ENCODE results near the gene COX6B2. TPM values are rescaled to one million over a fixed set of nuclear protein-coding genes. Genes with fewer than 3 reads are reported as not detected.

The COX6B2 gene
- total RNA-seq, 1 donor from 2014 or later, result 0.29 TPM

DNA sequence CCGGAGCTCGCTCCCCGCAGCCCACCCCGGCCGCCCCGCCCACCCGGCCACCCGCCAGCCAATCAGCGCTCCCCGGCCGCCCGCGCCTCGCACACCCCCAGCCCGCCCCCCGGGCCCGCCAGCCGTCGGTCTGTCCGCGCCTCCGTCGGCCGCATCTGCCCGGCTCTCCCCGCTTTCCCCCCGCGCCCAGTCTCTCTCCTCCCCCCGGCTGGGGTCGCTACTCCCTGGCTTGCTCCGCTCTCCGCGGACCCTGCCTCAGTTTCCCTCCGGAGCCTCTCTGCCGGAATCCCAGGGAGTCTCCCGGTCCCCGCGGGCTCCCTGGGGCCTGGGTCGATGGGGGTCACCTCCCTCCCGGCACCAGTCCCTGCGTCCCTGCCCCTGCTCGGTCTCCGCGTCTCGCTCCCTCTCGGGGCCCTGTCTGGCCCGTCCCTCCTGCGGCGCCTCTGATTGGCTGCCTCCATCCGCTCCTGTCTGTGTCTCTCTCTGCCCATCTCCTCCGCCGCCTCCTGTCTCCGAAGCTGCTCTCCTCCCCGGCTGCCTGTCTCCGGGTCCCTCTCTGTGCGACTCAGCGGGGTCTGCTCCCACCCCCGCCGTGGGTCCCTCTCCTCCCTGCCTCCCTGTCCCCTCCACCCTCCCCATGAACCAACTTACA lies 15.3 kb upstream of the COX6B2 start:
- H3K27me3 ChIP-seq (ENCODE audit: control insufficient read depth, insufficient read depth, low read length), result no peaks in the 10 kb centered on the region
- H3K4me3 ChIP-seq (ENCODE audit: low read depth, low read length), result peak overlapping the region; percentile 67
- no peaks in the 10 kb centered on the region for H3K36me3 ChIP-seq (ENCODE audit: control insufficient read depth, insufficient read depth, low read length)
- no peak for DNase-seq (ENCODE audit: low read depth)
- TF ChIP-seq, protein P1, sequence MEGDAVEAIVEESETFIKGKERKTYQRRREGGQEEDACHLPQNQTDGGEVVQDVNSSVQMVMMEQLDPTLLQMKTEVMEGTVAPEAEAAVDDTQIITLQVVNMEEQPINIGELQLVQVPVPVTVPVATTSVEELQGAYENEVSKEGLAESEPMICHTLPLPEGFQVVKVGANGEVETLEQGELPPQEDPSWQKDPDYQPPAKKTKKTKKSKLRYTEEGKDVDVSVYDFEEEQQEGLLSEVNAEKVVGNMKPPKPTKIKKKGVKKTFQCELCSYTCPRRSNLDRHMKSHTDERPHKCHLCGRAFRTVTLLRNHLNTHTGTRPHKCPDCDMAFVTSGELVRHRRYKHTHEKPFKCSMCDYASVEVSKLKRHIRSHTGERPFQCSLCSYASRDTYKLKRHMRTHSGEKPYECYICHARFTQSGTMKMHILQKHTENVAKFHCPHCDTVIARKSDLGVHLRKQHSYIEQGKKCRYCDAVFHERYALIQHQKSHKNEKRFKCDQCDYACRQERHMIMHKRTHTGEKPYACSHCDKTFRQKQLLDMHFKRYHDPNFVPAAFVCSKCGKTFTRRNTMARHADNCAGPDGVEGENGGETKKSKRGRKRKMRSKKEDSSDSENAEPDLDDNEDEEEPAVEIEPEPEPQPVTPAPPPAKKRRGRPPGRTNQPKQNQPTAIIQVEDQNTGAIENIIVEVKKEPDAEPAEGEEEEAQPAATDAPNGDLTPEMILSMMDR (IDR thresholded peaks at IDR 0.05; ENCODE audit: insufficient read depth, low read length, poor library complexity, severe bottlenecking), result no peak

DNA sequence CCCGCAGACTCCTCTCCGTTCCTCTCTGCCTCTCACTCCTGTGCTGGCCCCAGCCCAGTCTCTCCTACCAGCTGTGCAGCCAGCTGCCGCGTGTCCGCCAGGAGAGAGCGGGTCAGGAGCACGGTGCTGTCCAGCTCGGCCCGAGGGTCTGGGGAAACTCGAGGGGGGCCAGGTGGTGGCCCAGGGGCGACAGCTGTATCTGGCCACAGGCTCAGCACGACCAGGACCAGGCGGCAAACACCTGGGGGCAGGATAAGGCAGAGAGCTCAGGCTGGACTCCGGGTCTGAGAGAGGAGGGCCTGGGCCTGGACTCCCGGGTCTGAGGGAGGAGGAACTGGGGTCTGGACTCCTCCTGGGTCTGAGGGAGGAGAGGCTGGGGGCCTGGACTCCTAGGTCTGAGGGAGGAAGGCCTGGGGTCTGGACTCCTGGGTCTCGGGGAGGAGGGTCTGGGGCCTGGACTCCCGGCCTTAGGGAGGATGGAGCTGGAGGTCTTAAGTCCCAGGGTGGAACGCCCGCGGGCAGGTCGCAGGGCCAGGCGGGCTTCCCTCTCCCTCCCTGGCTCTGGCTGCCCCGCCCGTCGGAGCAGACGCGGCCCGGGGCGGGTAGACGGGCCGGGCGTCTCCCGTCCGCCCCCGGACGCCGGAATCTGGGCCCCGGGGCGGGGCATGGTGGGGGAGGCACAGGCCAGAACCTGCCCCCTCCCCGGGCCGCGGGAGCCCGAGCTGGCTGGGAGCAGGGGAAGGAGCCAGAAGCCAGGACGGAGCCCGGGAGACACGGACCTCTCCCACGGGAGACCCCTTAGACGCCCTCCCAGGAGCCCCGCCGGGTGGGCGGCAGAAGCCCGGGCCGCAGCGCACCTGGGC lies 14.4 kb upstream of the COX6B2 start:
- Histone ChIP-seq H3K36me3 (ENCODE audit: control insufficient read depth, insufficient read depth, low read length) (no peaks in the 10 kb centered on the region), H3K4me3 (ENCODE audit: low read depth, low read length) (peak overlapping the region; percentile 67), H3K27me3 (ENCODE audit: control insufficient read depth, insufficient read depth, low read length) (no peaks in the 10 kb centered on the region)
- no peak for DNase-seq (ENCODE audit: low read depth)
- TF ChIP-seq, protein P1 (IDR thresholded peaks at IDR 0.05; ENCODE audit: insufficient read depth, low read length, poor library complexity, severe bottlenecking), result no peak

DNA sequence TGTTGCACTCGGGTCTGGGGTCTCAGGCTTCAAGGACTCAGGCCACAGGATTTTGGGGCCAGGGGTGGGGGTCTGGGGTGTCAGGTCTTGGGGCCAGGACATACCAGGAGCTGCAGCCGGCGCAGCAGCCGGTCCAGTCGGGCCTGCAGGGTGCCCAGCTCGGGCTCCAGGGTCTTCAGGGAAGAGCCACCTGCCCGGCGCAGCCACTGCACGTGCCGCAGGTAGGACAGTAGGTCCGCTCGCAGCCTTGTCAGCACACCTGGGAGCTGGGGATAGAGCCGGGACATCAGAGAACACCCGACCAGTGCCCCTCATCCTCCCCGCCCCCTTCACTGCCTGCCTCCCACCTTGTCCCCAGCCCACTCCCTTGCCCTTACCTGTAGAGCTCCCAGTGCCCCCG lies 13.6 kb upstream of the COX6B2 start:
- no peak for DNase-seq (ENCODE audit: low read depth)
- TF ChIP-seq, protein P1 (IDR thresholded peaks at IDR 0.05; ENCODE audit: insufficient read depth, low read length, poor library complexity, severe bottlenecking), result no peak
- Histone ChIP-seq H3K36me3 (ENCODE audit: control insufficient read depth, insufficient read depth, low read length) (no peaks in the 10 kb centered on the region), H3K4me3 (ENCODE audit: low read depth, low read length) (peak overlapping the region; percentile 67), H3K27me3 (ENCODE audit: control insufficient read depth, insufficient read depth, low read length) (no peaks in the 10 kb centered on the region)

DNA sequence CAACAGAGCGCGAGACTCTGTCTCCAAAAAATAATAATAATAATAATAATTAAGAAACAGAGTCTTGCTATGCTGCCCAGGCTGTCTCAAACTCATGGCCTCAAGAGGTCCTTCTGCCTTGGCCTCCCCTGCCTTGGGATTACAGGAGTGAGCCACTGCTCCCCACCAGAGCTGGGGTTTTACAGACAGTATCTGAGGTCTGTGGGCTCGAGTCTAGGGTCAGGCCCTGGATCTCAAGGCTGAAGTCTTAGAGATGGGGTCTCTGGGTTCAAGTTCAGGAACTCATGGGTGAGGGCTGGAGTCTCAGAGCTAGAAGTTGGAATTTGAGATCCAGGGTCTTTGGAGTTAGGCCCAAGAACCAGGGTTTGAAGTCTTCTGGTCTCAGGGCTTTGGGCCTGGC lies 12.3 kb upstream of the COX6B2 start:
- no peak for DNase-seq (ENCODE audit: low read depth)
- TF ChIP-seq, protein P1 (IDR thresholded peaks at IDR 0.05; ENCODE audit: insufficient read depth, low read length, poor library complexity, severe bottlenecking), result no peak
- no peak overlapping the region for H3K4me3 ChIP-seq (ENCODE audit: low read depth, low read length)
- no peaks in the 10 kb centered on the region for H3K36me3 ChIP-seq (ENCODE audit: control insufficient read depth, insufficient read depth, low read length)
- H3K27me3 ChIP-seq (ENCODE audit: control insufficient read depth, insufficient read depth, low read length), result no peaks in the 10 kb centered on the region

DNA sequence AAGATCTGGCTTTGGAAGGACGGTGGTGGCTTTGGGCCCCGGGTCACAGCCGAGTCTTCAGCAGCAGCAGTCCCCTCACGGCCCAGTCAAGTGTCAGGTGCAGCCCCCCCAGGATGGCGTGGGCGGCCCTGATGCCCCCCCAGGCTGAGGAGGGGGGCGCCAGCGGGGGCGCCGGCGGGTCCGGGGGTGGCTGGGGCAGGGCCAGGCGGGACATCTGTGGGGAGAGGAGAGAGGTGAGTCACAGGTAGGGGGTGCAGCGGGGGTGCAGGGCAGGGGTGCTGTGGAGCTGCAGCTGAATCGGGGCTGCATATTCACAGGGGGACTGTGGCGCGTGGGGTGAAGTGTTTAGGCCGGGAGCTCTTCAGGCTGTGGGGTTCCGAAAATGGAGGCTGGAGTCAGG lies 11.4 kb upstream of the COX6B2 start:
- TF ChIP-seq, protein P1 (IDR thresholded peaks at IDR 0.05; ENCODE audit: insufficient read depth, low read length, poor library complexity, severe bottlenecking), result no peak
- no peak overlapping the region for H3K4me3 ChIP-seq (ENCODE audit: low read depth, low read length)
- no peaks in the 10 kb centered on the region for H3K36me3 ChIP-seq (ENCODE audit: control insufficient read depth, insufficient read depth, low read length)
- no peaks in the 10 kb centered on the region for H3K27me3 ChIP-seq (ENCODE audit: control insufficient read depth, insufficient read depth, low read length)
- DNase-seq (ENCODE audit: low read depth), result no peak

All from kidney epithelial cell (primary cell).